ENCODE results near the gene C8G.
A peak's percentile ranks its signal among the peaks of the same experiment; 100 is the strongest.

C8G gene

GRCh38 chr9:136942112-136942880 is 2.7 kb upstream of the C8G start:
- DNase-seq = no peak

GRCh38 chr9:136942881-136943230 is 2.2 kb upstream of the C8G start:
- DNase-seq = no peak

- DNase-seq = no peak
Measured at GRCh38 chr9:136943291-136944211, 1.5 kb upstream of the C8G start.

GRCh38 chr9:136944212-136944518 is 878 bp upstream of the C8G start:
- peak; percentile 77 to 89 (median 79) for DNase-seq

- DNase-seq = no peak
Measured at GRCh38 chr9:136945333-136946227, 537 bp downstream of the C8G start.

- DNase-seq = no peak
Measured at GRCh38 chr9:136946228-136947027, 1.4 kb downstream of the C8G start.

GRCh38 chr9:136947028-136947891 is 2.2 kb downstream of the C8G start:
- DNase-seq = peak; percentile 37 to 67 (median 42)

GRCh38 chr9:136947955-136948510 is 3.0 kb downstream of the C8G start:
- DNase-seq = peak; percentile 46 to 75 (median 50)

- DNase-seq = no peak
Measured at GRCh38 chr9:136949239-136949816, 4.3 kb downstream of the C8G start.

- DNase-seq = peak; percentile 86 to 92 (median 88)
Measured at GRCh38 chr9:136949817-136950655, 5.0 kb downstream of the C8G start.

- DNase-seq = no peak
Measured at GRCh38 chr9:136950656-136951276, 5.7 kb downstream of the C8G start.

GRCh38 chr9:136951541-136952320 is 6.7 kb downstream of the C8G start, which contains the start of gene LCN12:
LCN12 (plus strand) TSS chr9:136952273; CDS start chr9:136952328, 55 bp downstream.
- DNase-seq = no peak

GRCh38 chr9:136952321-136952850 is 7.3 kb downstream of the C8G start:
- DNase-seq = no peak

GRCh38 chr9:136952876-136953770 is 8.1 kb downstream of the C8G start:
- DNase-seq = no peak

GRCh38 chr9:136953771-136954269 is 8.8 kb downstream of the C8G start:
- no peak for DNase-seq

GRCh38 chr9:136954270-136955083 is 9.4 kb downstream of the C8G start:
- no peak for DNase-seq

All from suppressor macrophage treated with lipopolysaccharide for 1 hour (primary cell).